ENCODE data around the gene KANSL1. TPM values are rescaled to one million over a fixed set of nuclear protein-coding genes. Genes with fewer than 3 reads are reported as not detected.

The KANSL1 gene
- total and polyA plus RNA-seq, 4 donors, result 16.2 to 189 (median 47.4) TPM

DNA sequence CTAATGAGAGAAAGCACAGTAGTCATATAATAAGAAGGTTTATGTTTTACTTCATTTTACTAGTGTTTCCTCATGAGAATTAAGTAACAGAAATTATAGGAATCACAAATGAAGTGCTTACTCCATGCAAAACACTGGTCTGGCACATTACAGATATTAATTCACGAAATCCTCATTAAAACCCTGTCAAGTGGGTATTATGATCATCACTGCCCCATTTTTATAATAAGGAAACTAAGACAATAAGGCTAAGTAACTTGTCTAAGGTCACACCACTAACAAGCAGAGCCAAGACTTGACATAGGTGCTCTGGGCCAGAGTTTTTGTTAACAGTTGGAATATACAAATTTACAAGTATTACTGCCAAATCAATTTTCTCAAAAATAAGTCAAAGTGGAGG is 83.0 kb downstream of the KANSL1 start:
- no peaks in the 10 kb centered on the region for H3K36me3 ChIP-seq (ENCODE audit: control insufficient read depth in 4 of 4, insufficient read depth in 4 of 4, low read length in 4 of 4)
- no peaks in the 10 kb centered on the region for H3K9me3 ChIP-seq (ENCODE audit: control insufficient read depth in 4 of 4, insufficient read depth in 3 of 4, low read length in 3 of 4)
- no peak overlapping the region for H3K9ac ChIP-seq (ENCODE audit: insufficient read depth in 1 of 2, low read length in 2 of 2)
- no peak overlapping the region for H3K27ac ChIP-seq (ENCODE audit: low read depth in 1 of 2, low read length in 1 of 2)
- 80 to 88% methylated on average over 1 of the region's 1 CpG for WGBS, 2 donors
- H3K4me1 ChIP-seq (ENCODE audit: control insufficient read depth in 5 of 5, insufficient read depth in 5 of 5, low read length in 5 of 5), result peaks cover 7 to 40% (median 14%) of the 10 kb centered on the region in 5 donors
- no peak overlapping the region for H3K4me3 ChIP-seq
- H3K27me3 ChIP-seq (ENCODE audit: control insufficient read depth in 3 of 3, insufficient read depth in 3 of 3, low read length in 2 of 3), result no peaks in the 10 kb centered on the region
- ATAC-seq (ENCODE audit: insufficient read depth, low FRiP score) (no peak), DNase-seq (no peak)
- TF ChIP-seq, protein P1, sequence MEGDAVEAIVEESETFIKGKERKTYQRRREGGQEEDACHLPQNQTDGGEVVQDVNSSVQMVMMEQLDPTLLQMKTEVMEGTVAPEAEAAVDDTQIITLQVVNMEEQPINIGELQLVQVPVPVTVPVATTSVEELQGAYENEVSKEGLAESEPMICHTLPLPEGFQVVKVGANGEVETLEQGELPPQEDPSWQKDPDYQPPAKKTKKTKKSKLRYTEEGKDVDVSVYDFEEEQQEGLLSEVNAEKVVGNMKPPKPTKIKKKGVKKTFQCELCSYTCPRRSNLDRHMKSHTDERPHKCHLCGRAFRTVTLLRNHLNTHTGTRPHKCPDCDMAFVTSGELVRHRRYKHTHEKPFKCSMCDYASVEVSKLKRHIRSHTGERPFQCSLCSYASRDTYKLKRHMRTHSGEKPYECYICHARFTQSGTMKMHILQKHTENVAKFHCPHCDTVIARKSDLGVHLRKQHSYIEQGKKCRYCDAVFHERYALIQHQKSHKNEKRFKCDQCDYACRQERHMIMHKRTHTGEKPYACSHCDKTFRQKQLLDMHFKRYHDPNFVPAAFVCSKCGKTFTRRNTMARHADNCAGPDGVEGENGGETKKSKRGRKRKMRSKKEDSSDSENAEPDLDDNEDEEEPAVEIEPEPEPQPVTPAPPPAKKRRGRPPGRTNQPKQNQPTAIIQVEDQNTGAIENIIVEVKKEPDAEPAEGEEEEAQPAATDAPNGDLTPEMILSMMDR (IDR thresholded peaks at IDR 0.05; ENCODE audit: control extremely low read depth, extremely low read depth), result no peak

- Histone ChIP-seq H3K4me1 (ENCODE audit: control insufficient read depth in 5 of 5, insufficient read depth in 5 of 5, low read length in 5 of 5) (peaks cover 7 to 36% (median 14%) of the 10 kb centered on the region in 5 donors), H3K36me3 (ENCODE audit: control insufficient read depth in 4 of 4, insufficient read depth in 4 of 4, low read length in 4 of 4) (no peaks in the 10 kb centered on the region)
Measured at GRCh38 chr17:46109603-46110189, 83.5 kb downstream of the KANSL1 start.

GRCh38 chr17:46108550-46109110 is 84.6 kb downstream of the KANSL1 start:
- no peaks in the 10 kb centered on the region for H3K27me3 ChIP-seq (ENCODE audit: control insufficient read depth in 3 of 3, insufficient read depth in 3 of 3, low read length in 2 of 3)
- H3K9me3 ChIP-seq (ENCODE audit: control insufficient read depth in 4 of 4, insufficient read depth in 3 of 4, low read length in 3 of 4), result no peaks in the 10 kb centered on the region
- TF ChIP-seq, protein P1 (IDR thresholded peaks at IDR 0.05; ENCODE audit: control extremely low read depth, extremely low read depth), result no peak
- H3K9ac ChIP-seq (ENCODE audit: insufficient read depth in 1 of 2, low read length in 2 of 2), result no peak overlapping the region
- ATAC-seq (ENCODE audit: insufficient read depth, low FRiP score) (no peak), DNase-seq (peak in 1 of 3 donors; percentile 37)
- no peaks in the 10 kb centered on the region for H3K36me3 ChIP-seq (ENCODE audit: control insufficient read depth in 4 of 4, insufficient read depth in 4 of 4, low read length in 4 of 4)
- H3K4me3 ChIP-seq, result no peak overlapping the region
- 47 to 60% methylated on average over 4 of the region's 4 CpGs for WGBS, 2 donors
- no peak overlapping the region for H3K27ac ChIP-seq (ENCODE audit: low read depth in 1 of 2, low read length in 1 of 2)
- H3K4me1 ChIP-seq (ENCODE audit: control insufficient read depth in 5 of 5, insufficient read depth in 5 of 5, low read length in 5 of 5), result peaks cover 7 to 36% (median 14%) of the 10 kb centered on the region in 5 donors

More at GRCh38 chr17:46109603-46110189, 83.5 kb downstream of the KANSL1 start:
- ATAC-seq (ENCODE audit: insufficient read depth, low FRiP score), result peak; percentile 15
- DNase-seq, result no peak
- Histone ChIP-seq H3K9me3 (ENCODE audit: control insufficient read depth in 4 of 4, insufficient read depth in 3 of 4, low read length in 3 of 4) (no peaks in the 10 kb centered on the region), H3K4me3 (no peak overlapping the region), H3K9ac (ENCODE audit: insufficient read depth in 1 of 2, low read length in 2 of 2) (no peak overlapping the region), H3K27me3 (ENCODE audit: control insufficient read depth in 3 of 3, insufficient read depth in 3 of 3, low read length in 2 of 3) (no peaks in the 10 kb centered on the region), H3K27ac (ENCODE audit: low read depth in 1 of 2, low read length in 1 of 2) (peak overlapping the region in 1 of 2 donors; percentile 21)
- TF ChIP-seq, protein P1 (IDR thresholded peaks at IDR 0.05; ENCODE audit: control extremely low read depth, extremely low read depth), result no peak
- 50 to 54% methylated on average over 2 of the region's 2 CpGs for WGBS, 2 donors
